HG03139 (cell line): Measurements from ENCODE around the gene SLC44A5.
"Not testable (repeated sequence)": the region's sequence is repeated elsewhere in the genome, so short reads cannot be mapped to it uniquely, and the experiment has no call there.

ENCODE experiments used
- ATAC-seq: cut with Tn5 transposase; IDR thresholded peaks from one replicate; pipeline ENCODE4 v1.9.1; 2021; ENCODE audit not compliant: unreplicated experiment

Gene SLC44A5

DNA sequence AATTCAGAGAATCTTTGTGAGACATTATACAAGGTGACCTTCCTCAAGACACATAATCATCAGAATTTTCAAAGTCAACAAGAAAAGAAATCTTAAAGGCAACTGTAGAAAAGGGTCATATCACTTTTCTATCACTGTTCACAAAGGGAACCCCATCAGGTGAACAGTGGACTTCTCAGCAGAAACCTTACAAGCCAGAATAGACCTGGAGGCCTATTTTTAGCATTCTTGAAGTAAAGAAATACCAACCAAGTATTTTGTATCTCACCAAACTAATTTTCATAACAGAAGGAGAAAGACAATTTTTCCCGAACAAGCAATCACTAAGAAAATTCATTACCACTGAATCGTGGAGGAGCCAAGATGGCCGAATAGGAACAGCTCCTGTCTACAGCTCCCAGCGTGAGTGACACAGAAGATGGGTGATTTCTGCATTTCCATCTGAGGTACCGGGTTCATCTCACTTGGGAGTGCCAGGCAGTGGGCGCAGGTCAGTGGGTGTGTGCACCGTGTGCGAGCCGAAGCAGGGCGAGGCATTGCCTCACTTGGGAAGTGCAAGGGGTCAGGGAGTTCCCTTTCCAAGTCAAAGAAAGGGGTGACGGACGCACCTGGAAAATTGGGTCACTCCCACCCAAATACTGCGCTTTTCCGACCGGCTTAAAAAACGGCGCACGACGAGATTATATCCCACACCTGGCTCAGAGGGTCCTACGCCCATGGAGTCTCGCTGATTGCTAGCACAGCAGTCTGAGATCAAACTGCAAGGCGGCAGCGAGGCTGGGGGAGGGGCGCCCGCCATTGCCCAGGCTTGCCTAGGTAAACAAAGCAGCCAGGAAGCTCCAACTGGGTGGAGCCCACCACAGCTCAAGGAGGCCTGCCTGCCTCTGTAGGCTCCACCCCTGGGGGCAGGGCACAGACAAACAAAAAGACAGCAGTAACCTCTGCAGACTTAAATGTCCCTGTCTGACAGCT is 235.2 kb downstream of the SLC44A5 start:
- ATAC-seq = not testable (repeated sequence)

- no peak for ATAC-seq
Measured at GRCh38 chr1:75373542-75374159, 237.3 kb downstream of the SLC44A5 start.

GRCh38 chr1:75366595-75366994 is 244.3 kb downstream of the SLC44A5 start:
- no peak for ATAC-seq

- ATAC-seq = no peak
Measured at GRCh38 chr1:75361260-75361659, 249.7 kb downstream of the SLC44A5 start.

DNA sequence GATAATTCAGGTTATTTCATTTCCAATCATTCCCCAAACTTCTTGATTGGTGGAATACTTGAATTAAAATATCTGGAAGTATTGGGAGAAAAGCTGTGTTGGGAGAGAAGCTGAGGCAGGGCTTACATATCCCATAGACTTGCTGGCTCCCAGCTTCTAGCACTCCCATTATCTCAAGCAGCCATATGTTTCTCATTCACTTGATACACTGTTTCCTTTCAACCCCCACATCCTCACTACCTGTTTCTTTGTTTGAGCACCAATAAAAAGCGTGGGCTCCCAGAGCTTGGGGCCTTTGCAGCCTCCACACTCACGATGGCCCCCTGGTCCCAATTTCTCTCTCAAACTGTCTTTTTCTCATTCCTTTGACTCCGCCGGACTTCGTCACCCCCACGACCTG is 256.6 kb downstream of the SLC44A5 start:
- not testable (repeated sequence) for ATAC-seq

DNA sequence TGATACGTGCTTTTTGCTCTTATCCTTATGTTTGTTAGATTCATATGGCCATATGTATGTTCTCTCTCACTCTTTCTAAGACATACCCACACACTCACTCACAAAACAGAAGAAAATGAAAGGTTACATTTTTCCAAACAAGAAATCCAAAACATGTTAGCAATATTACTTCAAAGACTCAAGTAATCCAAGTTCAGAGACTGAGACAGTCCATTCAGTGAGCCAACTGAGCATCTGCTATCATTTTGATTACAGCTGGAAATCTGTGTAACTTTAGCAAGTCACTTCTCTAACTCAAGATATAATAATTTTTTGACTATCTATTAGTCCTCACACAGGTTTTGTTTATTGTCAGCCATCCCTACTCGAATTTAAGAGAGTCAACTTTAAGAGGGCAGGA is 257.9 kb downstream of the SLC44A5 start:
- ATAC-seq = no peak

DNA sequence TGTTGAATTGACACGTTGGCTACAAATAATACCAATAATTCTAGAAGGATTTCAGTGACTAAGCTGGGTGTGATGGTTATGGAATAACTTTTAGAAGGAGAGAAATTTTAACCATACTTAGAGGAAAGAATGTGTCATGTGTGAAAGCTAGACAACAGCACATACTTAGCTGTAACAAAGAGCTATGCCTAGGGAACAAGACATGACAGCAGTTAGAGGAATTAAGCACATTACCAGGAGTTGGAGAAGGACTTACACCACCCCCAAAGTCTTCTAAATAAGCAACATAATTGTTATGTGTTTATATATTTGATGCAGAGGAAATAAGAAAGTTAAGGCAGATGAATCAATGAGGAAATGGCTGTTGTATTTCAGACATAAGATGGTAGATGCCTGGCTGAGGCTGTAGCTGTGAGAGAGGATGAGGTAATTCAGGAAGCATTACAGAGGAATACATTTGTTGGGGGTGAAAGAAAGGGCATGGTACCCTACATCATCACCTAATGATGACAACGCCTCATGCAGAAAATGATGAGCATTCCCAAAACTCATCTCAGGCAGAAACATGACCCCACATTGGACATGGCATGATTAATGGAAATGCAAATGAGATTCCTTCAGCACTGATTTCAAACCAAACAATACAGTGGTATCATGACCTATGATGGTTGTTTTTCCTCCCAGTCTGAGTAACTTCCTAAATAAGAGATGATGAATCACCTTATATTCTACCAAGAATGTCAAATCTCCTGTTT is 265.2 kb downstream of the SLC44A5 start:
- ATAC-seq = no peak

GRCh38 chr1:75342786-75343185 is 268.1 kb downstream of the SLC44A5 start:
- no peak for ATAC-seq

GRCh38 chr1:75341537-75341936 is 269.4 kb downstream of the SLC44A5 start:
- peak; percentile 38 for ATAC-seq

- peak; percentile 92 for ATAC-seq
Measured at GRCh38 chr1:75338616-75339483, 272.1 kb downstream of the SLC44A5 start.

- ATAC-seq = no peak
Measured at GRCh38 chr1:75334876-75335389, 276.0 kb downstream of the SLC44A5 start.

- no peak for ATAC-seq
Measured at GRCh38 chr1:75330624-75331023, 280.3 kb downstream of the SLC44A5 start.

DNA sequence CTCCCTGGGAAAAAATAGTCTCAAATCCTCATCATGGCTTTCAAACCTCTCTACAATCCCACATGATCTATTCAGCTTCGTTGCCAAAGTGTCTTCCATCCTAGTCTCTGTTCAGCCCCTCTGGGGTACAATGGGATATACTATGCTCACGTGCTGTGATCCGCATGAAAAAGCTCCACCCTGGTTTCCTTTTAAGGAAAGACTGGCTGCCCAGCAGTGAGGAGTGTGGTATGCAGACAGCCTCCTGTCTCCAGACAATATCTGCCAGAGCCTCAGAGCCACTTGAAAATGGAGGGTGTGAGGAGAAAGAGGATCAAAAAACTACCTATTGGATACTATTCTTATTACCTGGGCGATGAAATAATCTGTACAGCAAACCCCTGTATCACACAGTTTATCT is 282.2 kb downstream of the SLC44A5 start:
- no peak for ATAC-seq

DNA sequence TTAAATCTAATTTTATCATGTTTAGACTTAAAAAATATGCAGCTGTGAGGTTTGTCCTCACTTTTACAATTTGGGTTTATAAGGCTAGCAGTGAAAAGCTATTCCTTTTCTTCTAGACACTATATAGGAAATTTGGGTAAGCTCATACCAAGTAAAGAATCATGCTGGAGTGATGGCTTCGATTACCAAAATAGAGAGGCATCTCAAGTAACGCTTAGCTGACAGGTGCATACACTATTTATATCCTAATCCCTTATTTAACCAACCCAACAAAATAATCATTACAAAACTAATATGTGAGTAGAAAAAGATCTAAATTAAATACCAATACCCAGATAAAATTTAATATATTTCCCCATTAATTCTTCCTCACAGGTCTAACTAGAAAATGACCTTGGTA is 283.5 kb downstream of the SLC44A5 start:
- ATAC-seq = no peak

GRCh38 chr1:75317976-75318375 is 292.9 kb downstream of the SLC44A5 start:
- ATAC-seq = no peak

DNA sequence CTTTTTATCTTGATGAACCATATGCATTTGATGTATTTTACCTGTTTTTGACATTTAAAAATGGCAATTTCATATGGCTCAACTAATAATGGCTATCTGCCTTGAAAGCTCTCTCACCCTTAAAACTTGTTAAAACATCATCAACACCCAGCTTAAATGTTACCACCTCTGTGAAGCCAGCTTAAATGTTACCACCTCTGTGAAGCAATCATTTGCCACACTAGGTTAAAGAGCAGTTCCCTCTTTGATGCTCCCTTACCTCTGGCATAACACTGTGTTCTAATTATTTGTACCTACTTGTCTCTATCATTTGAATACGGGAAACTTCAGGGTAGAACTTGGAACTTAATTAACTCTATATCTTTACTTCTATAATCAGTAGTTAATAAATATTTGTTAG is 294.7 kb downstream of the SLC44A5 start:
- ATAC-seq = no peak

GRCh38 chr1:75312620-75313019 is 298.3 kb downstream of the SLC44A5 start:
- ATAC-seq = no peak

DNA sequence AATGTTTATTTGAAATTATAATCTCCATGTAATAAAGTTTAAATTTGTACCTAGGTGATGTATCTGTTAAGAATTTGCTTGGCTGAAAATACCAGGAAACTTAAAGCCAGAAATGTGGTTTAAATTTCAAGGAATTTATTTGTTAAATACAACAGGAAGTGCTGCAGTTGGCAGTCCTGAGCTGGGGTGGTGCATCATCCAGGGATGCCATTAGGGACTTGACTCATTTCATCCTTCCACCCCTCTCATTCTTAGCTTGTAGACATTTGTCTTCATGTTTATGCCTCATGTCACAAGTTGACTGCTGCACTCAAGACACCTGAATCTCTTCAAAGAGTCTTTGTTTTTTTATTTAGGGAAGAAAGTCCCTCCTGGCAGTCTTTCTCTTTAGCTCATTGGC is 300.8 kb downstream of the SLC44A5 start:
- no peak for ATAC-seq

- ATAC-seq = no peak
Measured at GRCh38 chr1:75308365-75308764, 302.5 kb downstream of the SLC44A5 start.

DNA sequence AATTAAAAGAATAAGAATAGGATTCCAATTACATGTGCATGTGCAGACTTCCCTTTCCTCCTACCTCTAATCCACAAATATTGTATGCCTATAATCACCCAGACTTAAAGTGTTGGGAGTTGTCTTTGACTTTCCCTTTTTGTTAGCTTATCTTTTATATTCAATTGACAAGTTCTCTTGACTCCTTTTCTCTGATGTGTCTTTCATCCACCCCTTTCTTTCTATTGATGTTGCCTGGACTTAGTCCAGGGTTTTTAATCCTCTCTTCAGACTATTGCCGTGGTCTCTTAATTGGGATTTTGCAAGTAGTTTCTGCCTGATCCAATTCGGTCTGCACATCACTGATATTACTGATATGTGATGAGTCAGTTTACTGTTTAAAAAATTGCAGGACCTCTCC is 305.9 kb downstream of the SLC44A5 start:
- no peak for ATAC-seq
